NT2/D1 (cell line): ENCODE data around the gene MRM3.
"Not testable (repeated sequence)": the region's sequence is repeated elsewhere in the genome, so short reads cannot be mapped to it uniquely, and the experiment has no call there.

Experiments
- DNase-seq: peaks from one replicate; pipeline ENCODE4 v3.0.0-alpha.2; 2011; ENCODE audit warnings: low read depth, low spot score
- H3K27me3 ChIP-seq: 2 replicates; pipeline ENCODE4 v1.6.0; 2011; ENCODE audit warnings: mild to moderate bottlenecking; ENCODE audit not compliant: insufficient read length, insufficient read depth
- H3K36me3 ChIP-seq: 2 replicates; pipeline ENCODE4 v1.6.1; 2011; ENCODE audit warnings: mild to moderate bottlenecking, low read length, mixed read lengths; ENCODE audit not compliant: insufficient read depth, insufficient read length
- H3K4me1 ChIP-seq: 2 replicates; pipeline ENCODE4 v1.5.1; 2011; ENCODE audit not compliant: insufficient read depth, insufficient read length
- H3K4me3 ChIP-seq: 2 replicates; pipeline ENCODE4 v1.5.1; 2011; ENCODE audit warnings: low read depth; ENCODE audit not compliant: insufficient read length
- H3K9ac ChIP-seq: 2 replicates; pipeline ENCODE4 v1.6.0; 2011; ENCODE audit warnings: low read depth; ENCODE audit not compliant: insufficient read length
- H3K9me3 ChIP-seq: 2 replicates; pipeline ENCODE4 v1.5.1; 2011; ENCODE audit warnings: mild to moderate bottlenecking, low read length; ENCODE audit not compliant: insufficient read depth
- SUZ12 ChIP-seq: IDR thresholded peaks from 2 replicates; pipeline ENCODE4 v1.6.1; 2011; ENCODE audit not compliant: insufficient read length, insufficient read depth; ENCODE audit errors: extremely low read depth
- YY1 ChIP-seq: IDR thresholded peaks from 2 replicates; pipeline ENCODE4 v1.6.1; 2011; ENCODE audit not compliant: insufficient read length, insufficient read depth
- ZNF274 ChIP-seq: IDR thresholded peaks from 2 replicates; pipeline ENCODE4 v1.6.1; 2011; ENCODE audit warnings: mild to moderate bottlenecking, low read depth, low read length

The MRM3 gene

DNA sequence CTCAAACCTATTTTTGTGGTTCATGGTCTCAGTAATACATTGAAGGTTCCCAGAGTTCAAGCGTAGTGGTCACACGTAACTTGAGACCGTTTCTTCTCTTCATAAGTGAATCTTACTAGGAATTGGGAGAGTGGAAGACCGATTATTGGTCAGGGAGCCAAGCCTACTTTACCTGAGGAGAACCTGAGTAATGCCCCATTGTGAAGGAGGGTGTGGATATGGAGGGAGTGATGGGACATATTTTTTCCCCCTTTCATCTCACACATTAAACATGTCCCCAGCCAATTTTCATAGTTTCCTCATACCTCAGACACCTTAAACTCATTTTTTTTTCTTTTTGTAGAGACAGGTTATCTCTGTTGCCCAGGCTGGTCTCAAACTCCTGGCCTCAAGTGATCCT is 39.0 kb upstream of the MRM3 start:
- no peak for TF ChIP-seq ZNF274
- TF ChIP-seq YY1 = no peak
- no peak for TF ChIP-seq SUZ12
- Histone ChIP-seq H3K4me3 (no peak overlapping the region), H3K9ac (no peak overlapping the region), H3K36me3 (peaks cover 92% of the 10 kb centered on the region), H3K27me3 (no peaks in the 10 kb centered on the region), H3K4me1 (no peaks in the 10 kb centered on the region), H3K9me3 (no peaks in the 10 kb centered on the region)
- DNase-seq = no peak

DNA sequence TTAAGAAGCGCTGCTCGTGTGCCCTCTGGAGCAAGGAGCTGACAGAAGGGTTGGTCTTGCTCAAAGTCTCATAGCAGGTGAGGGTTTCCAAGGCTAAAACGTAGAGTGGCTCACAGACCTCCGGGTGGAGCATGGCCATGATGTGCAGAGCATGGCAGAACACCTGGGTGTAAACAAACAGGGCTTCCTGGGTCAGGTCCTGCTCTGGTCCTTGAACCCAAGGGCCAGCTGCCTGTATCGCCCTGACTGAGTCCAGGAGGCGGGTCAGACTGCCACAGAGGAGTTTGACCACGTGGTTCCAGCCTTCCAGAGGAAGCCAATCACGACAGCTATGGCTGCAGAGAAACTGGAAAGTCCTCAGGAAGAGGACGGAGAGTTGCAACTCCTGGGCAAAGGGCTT is 37.2 kb upstream of the MRM3 start:
- DNase-seq = no peak
- no peaks in the 10 kb centered on the region for H3K27me3 ChIP-seq
- peaks cover 12% of the 10 kb centered on the region; the same call in 1 of the 2 replicates for H3K9me3 ChIP-seq
- no peak overlapping the region for H3K9ac ChIP-seq
- no peaks in the 10 kb centered on the region for H3K4me1 ChIP-seq
- TF ChIP-seq YY1 (no peak), SUZ12 (no peak), ZNF274 (no peak)
- peaks cover 92% of the 10 kb centered on the region for H3K36me3 ChIP-seq
- no peak overlapping the region for H3K4me3 ChIP-seq

DNA sequence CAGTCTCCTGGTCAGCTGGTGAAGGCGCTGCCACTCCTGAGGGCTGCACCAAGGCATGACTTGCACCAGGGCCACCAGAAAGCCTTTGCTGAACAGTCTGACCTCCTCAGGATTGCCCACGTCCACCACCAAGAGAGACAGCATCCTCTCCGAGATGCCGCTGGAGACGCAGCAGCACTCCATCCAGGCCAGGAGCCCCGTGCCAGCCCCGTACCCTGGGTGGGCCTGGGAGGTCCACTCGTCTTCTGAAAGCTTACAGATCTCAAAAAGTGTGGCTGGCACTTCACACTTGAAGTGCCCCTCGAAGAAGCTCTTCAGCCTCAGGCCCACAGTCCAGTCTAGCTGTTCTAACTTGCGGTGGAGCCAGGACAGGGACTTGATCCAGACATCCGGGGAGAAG is 36.7 kb upstream of the MRM3 start:
- no peak for DNase-seq
- no peak overlapping the region for H3K9ac ChIP-seq
- TF ChIP-seq YY1 (no peak), SUZ12 (no peak), ZNF274 (no peak)
- no peaks in the 10 kb centered on the region for H3K4me1 ChIP-seq
- no peak overlapping the region for H3K4me3 ChIP-seq
- H3K27me3 ChIP-seq = no peaks in the 10 kb centered on the region
- peaks cover 90% of the 10 kb centered on the region for H3K36me3 ChIP-seq
- peaks cover 16% of the 10 kb centered on the region; the same call in 1 of the 2 replicates for H3K9me3 ChIP-seq

DNA sequence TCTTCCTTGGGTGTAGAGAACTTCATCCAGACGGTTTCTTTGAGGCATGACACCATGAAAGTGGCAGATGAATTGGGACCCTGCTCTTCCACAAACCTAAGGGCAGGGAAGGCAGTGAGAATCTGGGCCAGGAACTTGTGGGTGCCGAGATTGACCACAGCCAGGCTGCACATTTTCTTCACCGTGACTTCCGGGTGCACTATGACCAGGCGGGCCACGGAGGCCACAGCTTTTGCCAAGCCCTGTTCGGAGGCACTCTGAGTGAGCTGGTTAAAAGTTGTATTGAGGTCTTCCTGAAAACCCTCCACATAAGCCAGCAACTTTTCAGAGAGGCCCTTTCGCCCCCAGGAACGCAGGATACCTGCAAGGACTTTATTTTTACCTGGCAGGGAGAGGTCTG is 36.0 kb upstream of the MRM3 start:
- H3K9me3 ChIP-seq = peaks cover 16% of the 10 kb centered on the region; the same call in 1 of the 2 replicates
- TF ChIP-seq YY1 = no peak
- no peak for TF ChIP-seq SUZ12
- H3K9ac ChIP-seq = no peak overlapping the region
- H3K4me3 ChIP-seq = no peak overlapping the region
- no peaks in the 10 kb centered on the region for H3K27me3 ChIP-seq
- peaks cover 2% of the 10 kb centered on the region for H3K4me1 ChIP-seq
- DNase-seq = no peak
- peaks cover 82% of the 10 kb centered on the region for H3K36me3 ChIP-seq

DNA sequence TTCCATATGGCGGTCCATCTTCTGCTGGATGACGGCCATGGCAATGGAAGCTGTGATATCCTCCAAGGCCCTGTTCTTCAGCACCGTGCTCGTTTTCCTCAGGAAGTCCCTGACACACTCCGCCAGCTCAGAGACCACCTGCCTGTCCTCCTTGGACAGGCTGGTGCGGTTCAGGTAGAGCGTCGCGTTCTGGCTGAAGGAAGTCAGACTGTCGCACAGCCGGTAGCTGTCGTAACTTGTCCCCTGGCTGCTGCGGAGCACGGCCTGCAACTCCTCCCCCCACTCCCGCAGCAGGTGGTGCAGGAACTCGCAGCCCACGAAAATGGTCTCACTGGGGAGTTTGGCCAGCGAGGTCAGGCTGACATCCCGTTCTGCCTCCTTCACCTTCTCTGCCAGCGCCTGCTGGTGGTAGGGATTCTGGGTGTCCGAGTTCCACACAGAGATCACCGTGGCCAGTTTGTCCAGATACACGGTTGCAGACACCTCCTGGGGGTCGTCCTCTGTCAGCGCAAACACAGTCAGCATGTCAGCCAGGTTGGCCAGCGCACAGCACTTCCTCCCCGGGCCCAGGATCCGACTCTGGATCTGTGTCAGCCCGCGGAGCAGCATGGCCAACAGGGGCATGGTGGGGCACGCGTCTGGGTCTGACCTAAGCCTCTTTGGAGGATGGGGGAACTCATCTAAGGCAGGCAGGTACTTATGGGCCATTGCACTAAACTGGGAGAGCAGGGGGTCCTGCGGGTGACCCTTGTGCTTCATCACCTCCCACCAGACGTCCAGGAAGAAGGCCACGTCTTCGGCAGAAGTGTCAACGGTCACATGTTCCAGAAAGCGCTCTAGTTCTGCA is 35.1 kb upstream of the MRM3 start:
- H3K4me3 ChIP-seq = no peak overlapping the region
- H3K4me1 ChIP-seq = peaks cover 2% of the 10 kb centered on the region
- peaks cover 16% of the 10 kb centered on the region; the same call in 1 of the 2 replicates for H3K9me3 ChIP-seq
- H3K9ac ChIP-seq = no peak overlapping the region
- DNase-seq = no peak
- H3K36me3 ChIP-seq = peaks cover 74% of the 10 kb centered on the region
- no peaks in the 10 kb centered on the region for H3K27me3 ChIP-seq
- TF ChIP-seq SUZ12 = no peak
- TF ChIP-seq ZNF274 = no peak
- no peak for TF ChIP-seq YY1

DNA sequence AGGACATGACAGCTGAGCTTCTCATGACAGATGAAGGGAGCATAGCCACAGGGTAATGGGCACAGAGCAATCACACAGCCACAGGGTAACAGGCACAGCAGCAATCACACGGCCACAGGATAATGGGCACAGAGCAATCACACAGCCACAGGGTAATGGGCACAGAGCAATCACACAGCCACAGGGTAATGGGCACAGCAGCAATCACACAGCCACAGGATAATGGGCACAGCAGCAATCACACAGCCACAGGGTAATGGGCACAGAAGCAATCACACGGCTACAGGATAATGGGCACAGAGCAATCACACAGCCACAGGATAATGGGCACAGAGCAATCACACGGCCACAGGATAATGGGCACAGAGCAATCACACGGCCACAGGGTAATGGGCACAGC is 33.5 kb upstream of the MRM3 start:
- Histone ChIP-seq H3K9me3 (peaks cover 16% of the 10 kb centered on the region; the same call in 1 of the 2 replicates), H3K36me3 (peaks cover 59% of the 10 kb centered on the region)

DNA sequence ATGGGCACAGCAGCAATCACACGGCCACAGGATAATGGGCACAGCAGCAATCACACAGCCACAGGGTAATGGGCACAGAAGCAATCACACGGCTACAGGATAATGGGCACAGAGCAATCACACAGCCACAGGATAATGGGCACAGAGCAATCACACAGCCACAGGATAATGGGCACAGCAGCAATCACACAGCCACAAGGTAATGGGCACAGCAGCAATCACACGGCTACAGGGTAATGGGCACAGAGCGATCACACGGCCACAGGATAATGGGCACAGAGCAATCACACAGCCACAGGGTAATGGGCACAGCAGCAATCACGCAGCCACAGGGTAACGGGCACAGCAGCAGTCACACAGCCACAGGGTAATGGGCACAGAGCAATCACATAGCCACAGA is 32.8 kb upstream of the MRM3 start:
- peaks cover 52% of the 10 kb centered on the region for H3K36me3 ChIP-seq
- not testable (repeated sequence) for H3K4me3 ChIP-seq, DNase-seq, H3K4me1 ChIP-seq, H3K27me3 ChIP-seq, H3K9ac ChIP-seq
- H3K9me3 ChIP-seq = peaks cover 16% of the 10 kb centered on the region; the same call in 1 of the 2 replicates

More for the DNA sequence above, 33.5 kb upstream of the MRM3 start:
- DNase-seq, H3K4me1 ChIP-seq, H3K4me3 ChIP-seq, H3K9ac ChIP-seq, H3K27me3 ChIP-seq: not testable (repeated sequence)
